ENCODE data around the gene NFIA.

DNA sequence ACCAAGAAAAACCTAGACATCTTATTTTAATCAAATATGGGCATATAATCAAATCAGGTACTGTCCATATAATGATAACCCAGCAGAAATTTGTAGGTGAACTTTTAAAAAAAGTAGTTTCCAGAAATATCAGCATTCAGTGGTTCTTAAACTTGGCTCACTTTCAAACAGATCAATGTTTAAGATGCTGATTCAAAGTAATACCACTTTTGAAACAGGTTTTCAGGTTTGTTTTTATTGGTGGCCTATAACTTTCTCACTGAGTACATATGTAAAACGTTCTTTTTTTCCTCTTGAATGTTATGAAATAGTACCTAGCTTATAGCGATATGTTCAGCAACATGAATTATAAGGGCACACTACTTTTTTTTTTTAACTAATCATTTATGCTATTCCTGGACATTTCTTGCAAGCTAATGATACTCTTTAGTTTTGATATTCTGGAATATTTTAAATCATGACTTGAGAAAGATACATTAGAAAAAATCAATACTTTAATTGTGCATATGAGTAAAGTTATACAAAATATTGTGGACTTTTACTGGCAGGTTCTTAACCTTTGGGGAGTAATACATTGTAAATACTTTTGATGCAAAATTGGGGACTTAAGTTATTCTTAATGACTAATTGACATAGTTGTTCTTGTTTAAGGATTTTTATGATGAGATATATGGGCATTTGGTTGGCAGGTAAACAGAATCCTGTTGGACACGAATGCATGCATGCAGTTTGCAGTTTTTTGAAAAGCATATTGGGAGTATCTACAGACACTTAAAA is 3.0 kb downstream of the NFIA start:
- TF ChIP-seq, protein P1, sequence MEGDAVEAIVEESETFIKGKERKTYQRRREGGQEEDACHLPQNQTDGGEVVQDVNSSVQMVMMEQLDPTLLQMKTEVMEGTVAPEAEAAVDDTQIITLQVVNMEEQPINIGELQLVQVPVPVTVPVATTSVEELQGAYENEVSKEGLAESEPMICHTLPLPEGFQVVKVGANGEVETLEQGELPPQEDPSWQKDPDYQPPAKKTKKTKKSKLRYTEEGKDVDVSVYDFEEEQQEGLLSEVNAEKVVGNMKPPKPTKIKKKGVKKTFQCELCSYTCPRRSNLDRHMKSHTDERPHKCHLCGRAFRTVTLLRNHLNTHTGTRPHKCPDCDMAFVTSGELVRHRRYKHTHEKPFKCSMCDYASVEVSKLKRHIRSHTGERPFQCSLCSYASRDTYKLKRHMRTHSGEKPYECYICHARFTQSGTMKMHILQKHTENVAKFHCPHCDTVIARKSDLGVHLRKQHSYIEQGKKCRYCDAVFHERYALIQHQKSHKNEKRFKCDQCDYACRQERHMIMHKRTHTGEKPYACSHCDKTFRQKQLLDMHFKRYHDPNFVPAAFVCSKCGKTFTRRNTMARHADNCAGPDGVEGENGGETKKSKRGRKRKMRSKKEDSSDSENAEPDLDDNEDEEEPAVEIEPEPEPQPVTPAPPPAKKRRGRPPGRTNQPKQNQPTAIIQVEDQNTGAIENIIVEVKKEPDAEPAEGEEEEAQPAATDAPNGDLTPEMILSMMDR (conservative IDR thresholded peaks at IDR 0.05; ENCODE audit: low read depth, low read length) = no peak
- TF ChIP-seq EZH2 (IDR thresholded peaks at IDR 0.05; ENCODE audit: low read length, unreplicated experiment) = no peak

Data from PC-3 (cell line).